Mesothelial cell of epicardium (in vitro differentiated cells): ENCODE data around the gene ZNF516. TPM values are rescaled to one million over a fixed set of nuclear protein-coding genes. Genes with fewer than 3 reads are reported as not detected.

Experiments used
- DNase-seq, 2 experiments: peaks; one replicate each; pipeline ENCODE4 v3.0.0; 2021; ENCODE audit warnings: low spot score in 2 of 2; ENCODE audit not compliant: unreplicated experiment in 2 of 2
- H3K27ac Mint-ChIP-seq: 2 replicates; pipeline ENCODE4 v1.8.0; 2021; ENCODE audit warnings: mixed read lengths
- H3K27me3 Mint-ChIP-seq: 2 replicates; pipeline ENCODE4 v1.8.0; 2021; ENCODE audit warnings: low read depth, mixed read lengths
- H3K36me3 Mint-ChIP-seq: 2 replicates; pipeline ENCODE4 v1.8.0; 2021; ENCODE audit warnings: mixed read lengths
- H3K4me1 Mint-ChIP-seq: 2 replicates; pipeline ENCODE4 v1.8.0; 2021; ENCODE audit warnings: mixed read lengths
- H3K4me3 Mint-ChIP-seq: 2 replicates; pipeline ENCODE4 v1.8.0; 2021; ENCODE audit warnings: mild to moderate bottlenecking, moderate library complexity, mixed read lengths
- H3K9me3 Mint-ChIP-seq: 2 replicates; pipeline ENCODE4 v1.8.0; 2021; ENCODE audit warnings: mixed read lengths
- CTCF ChIP-seq: fragments of 200-600 bp; sonication (generic); IDR thresholded peaks from one replicate; pipeline ENCODE4 v1.5.0; 2021; ENCODE audit warnings: antibody characterized with exemption; ENCODE audit not compliant: unreplicated experiment
- total RNA-seq: library from RNA; stranded (reverse); gene quantifications from 3 replicates; pipeline ENCODE4 v1.2.1, GENCODE V29; 2021

The ZNF516 gene
- total RNA-seq, 1 donor from 2014 or later: 92.1 TPM

GRCh38 chr18:76432274-76432755, 62.7 kb downstream of the ZNF516 start:
- Mint-ChIP-seq H3K27ac (no peak overlapping the region), H3K27me3 (no peaks in the 10 kb centered on the region), H3K4me1 (peaks cover 6% of the 10 kb centered on the region), H3K4me3 (no peak overlapping the region), H3K9me3 (no peaks in the 10 kb centered on the region), H3K36me3 (peaks cover 41% of the 10 kb centered on the region)
- TF ChIP-seq CTCF: no peak
- DNase-seq: no peak

DNA sequence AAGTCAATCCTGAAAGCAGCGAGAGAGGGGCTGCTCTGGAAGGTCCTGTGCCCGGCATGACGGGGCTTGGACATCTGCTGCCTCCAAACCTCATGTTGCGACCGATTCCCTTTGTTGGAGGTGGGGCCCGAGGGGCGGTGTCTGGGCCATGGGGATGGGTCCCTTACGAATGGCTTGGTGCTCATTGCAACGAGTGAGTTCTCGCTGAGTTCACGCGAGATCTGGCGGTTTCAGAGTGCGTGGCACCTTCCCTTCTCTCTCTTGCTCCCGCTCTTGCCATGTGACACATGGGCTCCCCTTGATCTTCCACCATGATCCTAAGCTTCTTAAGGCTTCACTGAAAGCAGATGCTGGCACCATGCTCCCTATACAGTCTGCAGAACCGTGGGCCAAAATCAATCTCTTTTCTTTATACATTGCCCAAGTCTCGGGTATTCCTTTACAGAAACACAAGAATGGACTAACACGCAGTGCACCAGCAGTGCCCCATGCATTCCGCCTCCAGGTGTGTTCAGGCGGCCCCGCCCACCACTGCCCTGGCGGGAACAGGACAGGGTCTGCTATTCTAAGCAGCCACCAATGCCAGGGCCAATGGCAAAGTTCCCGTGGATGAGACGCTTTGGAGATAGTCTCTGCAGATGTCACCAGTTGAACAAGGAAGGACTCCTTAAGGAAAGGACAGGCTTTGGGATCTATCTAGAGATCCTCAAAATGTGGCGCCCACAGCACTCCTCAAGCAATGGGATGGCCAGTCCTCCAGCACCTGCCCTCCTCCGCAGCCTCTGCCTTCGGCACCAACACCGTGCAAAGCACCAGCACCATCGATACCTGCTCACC, 63.4 kb downstream of the ZNF516 start:
- Mint-ChIP-seq H3K27ac (no peak overlapping the region), H3K4me1 (peaks cover 7% of the 10 kb centered on the region), H3K27me3 (no peaks in the 10 kb centered on the region), H3K4me3 (no peak overlapping the region), H3K36me3 (peaks cover 37% of the 10 kb centered on the region), H3K9me3 (no peaks in the 10 kb centered on the region)
- no peak for TF ChIP-seq CTCF
- no peak for DNase-seq

DNA sequence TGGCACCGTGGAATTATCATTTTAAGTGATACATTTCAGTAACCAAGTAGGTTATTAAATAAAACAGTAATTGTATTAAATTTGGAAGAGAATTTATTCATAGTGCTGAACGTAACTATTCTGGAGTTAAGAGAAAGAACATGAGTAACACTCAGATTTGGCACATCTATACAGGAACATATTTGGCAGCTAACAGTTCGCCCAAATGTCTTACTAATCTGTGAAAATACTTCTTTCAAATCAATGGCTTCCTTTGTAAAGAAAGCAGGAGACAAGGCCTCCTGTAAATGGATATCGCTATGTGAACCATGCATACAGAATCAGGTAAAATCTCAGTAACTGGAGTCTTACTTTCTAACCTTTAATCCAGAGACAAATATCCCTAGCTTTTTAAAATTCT, 64.4 kb downstream of the ZNF516 start:
- Mint-ChIP-seq H3K27me3 (no peaks in the 10 kb centered on the region), H3K27ac (no peak overlapping the region), H3K36me3 (peaks cover 35% of the 10 kb centered on the region), H3K9me3 (no peaks in the 10 kb centered on the region), H3K4me1 (peaks cover 15% of the 10 kb centered on the region), H3K4me3 (no peak overlapping the region)
- DNase-seq: no peak
- TF ChIP-seq CTCF: no peak

DNA sequence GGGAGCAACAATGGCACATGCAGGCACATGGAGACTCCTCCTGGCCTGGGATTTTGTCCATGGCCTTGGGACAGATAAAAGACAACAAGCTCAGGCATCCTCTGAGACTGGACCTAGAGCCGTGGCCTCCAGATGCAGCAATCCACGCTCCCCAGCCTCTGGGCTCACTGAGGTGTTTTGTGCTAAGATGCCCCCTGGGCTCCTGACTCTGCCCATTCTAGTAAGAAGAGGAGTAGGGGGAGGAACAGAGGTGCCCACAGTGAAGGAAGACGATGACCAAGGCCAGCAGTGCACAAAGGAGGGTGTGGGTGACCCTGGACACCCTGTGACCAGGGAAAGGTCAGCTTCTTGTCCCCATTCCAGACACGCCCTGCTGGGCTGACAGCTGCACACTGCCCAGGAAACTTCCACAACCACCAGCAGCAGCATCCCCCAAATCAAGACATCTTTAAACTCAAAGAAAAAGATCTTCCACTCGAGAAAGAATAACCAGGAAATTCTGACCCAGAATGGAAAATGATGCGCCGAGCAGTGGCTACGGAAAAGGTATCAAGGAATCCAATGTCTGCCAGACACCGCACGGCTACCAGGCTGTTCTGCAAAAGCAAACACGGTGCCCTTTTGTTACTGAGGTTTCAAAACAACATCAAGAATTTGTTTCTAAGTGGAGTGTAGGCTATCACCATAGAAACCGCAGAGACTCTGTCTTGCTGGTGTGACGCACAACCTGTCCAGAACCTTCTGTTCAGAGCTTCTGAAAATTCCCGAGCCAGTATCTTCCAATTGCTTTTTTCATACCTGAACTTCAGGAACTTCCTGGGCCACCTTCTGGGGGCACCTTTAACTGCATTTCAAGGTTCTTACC, 65.5 kb downstream of the ZNF516 start:
- no peak for DNase-seq
- Mint-ChIP-seq H3K4me1 (peaks cover 22% of the 10 kb centered on the region), H3K27ac (no peak overlapping the region), H3K27me3 (no peaks in the 10 kb centered on the region), H3K4me3 (no peak overlapping the region), H3K9me3 (no peaks in the 10 kb centered on the region), H3K36me3 (peaks cover 28% of the 10 kb centered on the region)
- no peak for TF ChIP-seq CTCF

- H3K9me3 Mint-ChIP-seq: no peaks in the 10 kb centered on the region
- TF ChIP-seq CTCF: no peak
- H3K27me3 Mint-ChIP-seq: no peaks in the 10 kb centered on the region
- no peak for DNase-seq
- H3K4me3 Mint-ChIP-seq: no peak overlapping the region
- peaks cover 22% of the 10 kb centered on the region for H3K4me1 Mint-ChIP-seq
- peaks cover 21% of the 10 kb centered on the region for H3K36me3 Mint-ChIP-seq
- H3K27ac Mint-ChIP-seq: no peak overlapping the region
Observed at GRCh38 chr18:76428396-76429261, 66.4 kb downstream of the ZNF516 start.
